Thyroid gland (tissue), 4 donors: ENCODE measurements around the gene KLHL2. TPM values are rescaled to one million over a fixed set of nuclear protein-coding genes. Genes with fewer than 3 reads are reported as not detected.
A peak's percentile ranks its signal among the peaks of the same experiment; 100 is the strongest.
"Not testable (repeated sequence)": the region's sequence is repeated elsewhere in the genome, so short reads cannot be mapped to it uniquely, and the experiment has no call there.

Experiments used
- DNase-seq, 2 donors: peaks; one replicate each; pipeline ENCODE4 v3.0.0-alpha.2; 2019
- H3K27ac ChIP-seq, 3 donors: fragments of 200-600 bp; sonication (generic); 1 replicate in 2 of 3; 2 replicates in 1 of 3; pipeline ENCODE4 v1.5.1; 2016 to 2019; ENCODE audit warnings: mild to moderate bottlenecking in 1 of 3, moderate library complexity in 1 of 3
- H3K27me3 ChIP-seq: fragments of 200-600 bp; sonication (generic); one replicate; pipeline ENCODE4 v1.5.1; 2019
- H3K36me3 ChIP-seq, 2 donors: fragments of 200-600 bp; sonication (generic); one replicate each; pipeline ENCODE4 v1.5.1; 2016 to 2019
- H3K4me1 ChIP-seq, 2 donors: fragments of 200-600 bp; sonication (generic); one replicate each; pipeline ENCODE4 v1.5.1; 2017 to 2019
- H3K4me3 ChIP-seq, 3 donors: fragments of 200-600 bp; sonication (generic); replicated peaks in 1 of 3; 1 replicate in 2 of 3; 2 replicates in 1 of 3; pipeline ENCODE4 v1.5.1; 2016; ENCODE audit warnings: mild to moderate bottlenecking in 1 of 3
- H3K9me3 ChIP-seq: fragments of 200-600 bp; sonication (generic); one replicate; pipeline ENCODE4 v1.5.1; 2017
- CTCF ChIP-seq, 6 experiments: fragments of 200-600 bp in 3 of 6; fragments of 450-650 bp in 3 of 6; sonication (generic) in 3 of 6; IDR thresholded peaks; one replicate each; pipeline ENCODE4 v1.5.1; 2016 to 2019; ENCODE audit warnings: antibody characterized with exemption in 6 of 6, mild to moderate bottlenecking in 2 of 6, inconsistent platforms in 1 of 6, moderate library complexity in 1 of 6
- POLR2A ChIP-seq, 2 donors: fragments of 450-650 bp; IDR thresholded peaks; one replicate each; pipeline ENCODE4 v1.6.1; 2017; ENCODE audit warnings: antibody characterized with exemption in 2 of 2, mild to moderate bottlenecking in 2 of 2, moderate library complexity in 1 of 2
- WGBS, 2 donors: methylation state at CpG; one replicate each; pipeline ENCODE4 v1.1.5; 2017; 5-methylcytosine and 5-hydroxymethylcytosine counted together
- intact Hi-C: fragments of 100-400 bp; cut with DNase I; formaldehyde crosslinking; loops from one replicate; pipeline ENCODE4 v1.15.1; 2023
- total RNA-seq, 4 donors: library from RNA; depleted of rRNA; stranded (reverse); fragments of >200 nt; gene quantifications; one replicate each; pipeline ENCODE4 v1.2.3, GENCODE V29; 2016

Gene KLHL2
- total RNA-seq, 4 donors from 2014 or later, result 30.9 to 45.2 (median 35.8) TPM

- intact Hi-C loops, result no loop called here
- 92 to 96% methylated on average over 6 of the region's 6 CpGs for WGBS, 2 donors
- no peak overlapping the region for H3K27ac ChIP-seq
- no peaks in the 10 kb centered on the region for H3K4me1 ChIP-seq
- no peaks in the 10 kb centered on the region for H3K9me3 ChIP-seq
- H3K36me3 ChIP-seq, result peaks cover 0 to 16% of the 10 kb centered on the region in 2 donors
- H3K27me3 ChIP-seq, result no peaks in the 10 kb centered on the region
- no peak for DNase-seq
- no peak overlapping the region for H3K4me3 ChIP-seq
- TF ChIP-seq CTCF (IDR thresholded peaks at IDR 0.05) (no peak), POLR2A (IDR thresholded peaks at IDR 0.05) (no peak)
These were observed 129.4 kb downstream of the KLHL2 start for GRCh38 chr4:165336743-165337142.

GRCh38 chr4:165342340-165342739 lies 135.0 kb downstream of the KLHL2 start:
- H3K27ac ChIP-seq, intact Hi-C loops, H3K27me3 ChIP-seq: not testable (repeated sequence)

GRCh38 chr4:165343353-165344191 lies 136.2 kb downstream of the KLHL2 start:
- Histone ChIP-seq H3K4me3 (no peak overlapping the region), H3K36me3 (peaks cover 0 to 13% of the 10 kb centered on the region in 2 donors), H3K27ac (no peak overlapping the region), H3K4me1 (no peaks in the 10 kb centered on the region), H3K9me3 (no peaks in the 10 kb centered on the region), H3K27me3 (no peaks in the 10 kb centered on the region)
- DNase-seq, result peak; percentile 12 to 18
- intact Hi-C loops, result no loop called here
- TF ChIP-seq POLR2A (IDR thresholded peaks at IDR 0.05) (no peak), CTCF (IDR thresholded peaks at IDR 0.05) (peak in 2 of 6 experiments; percentile 23 to 38)
- WGBS, 2 donors, result 77 to 81% methylated on average over 13 of the region's 13 CpGs

More at GRCh38 chr4:165342340-165342739, 135.0 kb downstream of the KLHL2 start:
- DNase-seq, H3K9me3 ChIP-seq, H3K4me3 ChIP-seq, H3K4me1 ChIP-seq: not testable (repeated sequence)
- peaks cover 0 to 16% of the 10 kb centered on the region in 2 donors for H3K36me3 ChIP-seq
- WGBS, 2 donors, result 96 to 97% methylated on average over 5 of the region's 5 CpGs

GRCh38 chr4:165345666-165346417 lies 138.5 kb downstream of the KLHL2 start:
- Histone ChIP-seq H3K4me1 (no peaks in the 10 kb centered on the region), H3K27me3 (no peaks in the 10 kb centered on the region), H3K36me3 (no peaks in the 10 kb centered on the region), H3K4me3 (no peak overlapping the region), H3K27ac (no peak overlapping the region), H3K9me3 (no peaks in the 10 kb centered on the region)
- no peak for TF ChIP-seq CTCF (IDR thresholded peaks at IDR 0.05)
- no peak for TF ChIP-seq POLR2A (IDR thresholded peaks at IDR 0.05)
- DNase-seq, result no peak
- 71 to 72% methylated on average over 10 of the region's 10 CpGs for WGBS, 2 donors
- intact Hi-C loops, result no loop called here

- TF ChIP-seq CTCF (IDR thresholded peaks at IDR 0.05), result no peak
- TF ChIP-seq POLR2A (IDR thresholded peaks at IDR 0.05), result no peak
- Histone ChIP-seq H3K27ac (no peak overlapping the region), H3K4me3 (no peak overlapping the region), H3K36me3 (no peaks in the 10 kb centered on the region), H3K9me3 (no peaks in the 10 kb centered on the region), H3K27me3 (no peaks in the 10 kb centered on the region), H3K4me1 (no peaks in the 10 kb centered on the region)
- intact Hi-C loops, result no loop called here
- 80 to 94% methylated on average over 3 of the region's 3 CpGs for WGBS, 2 donors
- DNase-seq, result no peak
These were observed 140.5 kb downstream of the KLHL2 start for GRCh38 chr4:165347647-165348569.
